Ovary (tissue), 9 donors: ENCODE results near the gene PTGES. TPM values are rescaled to one million over a fixed set of nuclear protein-coding genes. Genes with fewer than 3 reads are reported as not detected.

Source experiments
- DNase-seq, 5 donors: peaks; one replicate each; pipeline ENCODE4 v3.0.0-alpha.2; 2019 to 2020
- H3K27ac ChIP-seq, 2 donors: fragments of 200-600 bp; one replicate each; pipeline versions ENCODE4 v1.5.1 to v1.8.0; 2019 to 2022
- H3K27me3 ChIP-seq: fragments of 200-600 bp; one replicate; pipeline ENCODE4 v1.8.0; 2022
- H3K36me3 ChIP-seq: fragments of 200-600 bp; sonication (generic); one replicate; pipeline ENCODE4 v1.5.1; 2019
- H3K4me1 ChIP-seq: one replicate; pipeline ENCODE4 v1.8.1; 2013; ENCODE audit warnings: mild to moderate bottlenecking, moderate library complexity; ENCODE audit not compliant: insufficient read depth
- H3K4me3 ChIP-seq: fragments of 200-600 bp; sonication (generic); one replicate; pipeline ENCODE4 v1.5.1; 2017
- H3K9me3 ChIP-seq, 2 donors: fragments of 200-600 bp in 1 of 2; sonication (generic) in 1 of 2; one replicate each; pipeline versions ENCODE4 v1.5.1 to v1.8.1; 2013 to 2019; ENCODE audit warnings: mild to moderate bottlenecking in 1 of 2, moderate library complexity in 1 of 2
- CTCF ChIP-seq, 3 donors: fragments of 450-650 bp in 2 of 3; fragments of 200-600 bp in 1 of 3; IDR thresholded peaks; one replicate each; pipeline versions ENCODE4 v1.5.1 to v1.8.0; 2016 to 2022; ENCODE audit warnings: antibody characterized with exemption in 3 of 3, mild to moderate bottlenecking in 1 of 3
- EP300 ChIP-seq: sonication (generic); formaldehyde crosslinking; IDR thresholded peaks from one replicate; pipeline ENCODE4 v1.6.1; 2017; ENCODE audit warnings: antibody characterized with exemption
- POLR2A ChIP-seq: fragments of 450-650 bp; IDR thresholded peaks from one replicate; pipeline ENCODE4 v1.6.1; 2017; ENCODE audit warnings: antibody characterized with exemption, mild to moderate bottlenecking, moderate library complexity
- WGBS, 3 donors: extraction: QIAGEN DNeasy Blood & Tissue Kit in 1 of 3; methylation state at CpG; one replicate each; pipeline versions ENCODE4 v1.1.5 to v1.1.7; 2013 to 2017; 5-methylcytosine and 5-hydroxymethylcytosine counted together
- intact Hi-C, 4 donors: fragments of 100-400 bp; cut with DNase I; formaldehyde crosslinking; loops; one replicate each; pipeline versions ENCODE4 v1.11.0 to v1.15.1; 2022 to 2023
- polyA plus RNA-seq, 2 donors: library from polyadenylated mRNA; stranded (reverse); fragments of 200-250 nt in 1 of 2; fragments of 350-450 nt in 1 of 2; fragmentation: Illumina TruSeq in 1 of 2; extraction: RNeasy Lipid Tissue Mini Kit (QIAGEN cat#74804) in 1 of 2; gene quantifications; one replicate each; pipeline ENCODE4 v1.2.3, GENCODE V29; 2013 to 2014
- total RNA-seq, 7 donors: library from RNA; depleted of rRNA in 2 of 7; stranded (reverse); fragments of >200 nt in 2 of 7; fragmentation: NEBNext Ultra II Directional in 3 of 7; extraction: Animal tissue kit (Norgen Biotek cat#: 25700) in 3 of 7; gene quantifications; one replicate each; pipeline versions ENCODE4 v1.1.0 to v1.2.4, GENCODE V29; 2016 to 2023
- donor health status: DM: no; HTN: no; CAD: no; lungs with moderate emphysema.
- donor health status: DM: no; HTN: no; CAD: no.
- donor health status: Bipolar disorder and iron deficiency.
- donor health status: DM: yes; HTN: yes; CAD: no.
- donor health status: DM: no; HTN: no; CAD: no.
- donor health status: DM: yes; HTN: yes; CAD: no.

PTGES gene
- total and polyA plus RNA-seq, 9 donors, result 0.63 to 22.6 (median 1.6) TPM

GRCh38 chr9:129695870-129696269 lies 57.0 kb downstream of the PTGES start:
- Histone ChIP-seq H3K27ac (no peak overlapping the region), H3K36me3 (no peaks in the 10 kb centered on the region), H3K9me3 (no peaks in the 10 kb centered on the region), H3K27me3 (no peaks in the 10 kb centered on the region), H3K4me1 (peaks cover 4% of the 10 kb centered on the region), H3K4me3 (no peak overlapping the region)
- intact Hi-C loops, result no loop called here
- DNase-seq, result no peak
- TF ChIP-seq EP300 (no peak), POLR2A (no peak), CTCF (IDR thresholded peaks at IDR 0.05) (no peak)
- 69 to 72% (median 70%) methylated on average over 3 of the region's 3 CpGs for WGBS, 3 donors

- Histone ChIP-seq H3K4me1 (peaks cover 4% of the 10 kb centered on the region), H3K27me3 (no peaks in the 10 kb centered on the region), H3K36me3 (no peaks in the 10 kb centered on the region), H3K9me3 (no peaks in the 10 kb centered on the region), H3K27ac (no peak overlapping the region), H3K4me3 (no peak overlapping the region)
- no peak for TF ChIP-seq POLR2A
- no peak for TF ChIP-seq CTCF (IDR thresholded peaks at IDR 0.05)
- TF ChIP-seq EP300, result no peak
- DNase-seq, result no peak
- intact Hi-C loops, result no loop called here
- WGBS, 3 donors, result 68 to 72% (median 69%) methylated on average over 11 of the region's 11 CpGs
These were observed 58.6 kb downstream of the PTGES start for GRCh38 chr9:129694243-129694646.

- Histone ChIP-seq H3K27me3 (no peaks in the 10 kb centered on the region), H3K4me3 (no peak overlapping the region), H3K9me3 (no peaks in the 10 kb centered on the region), H3K27ac (no peak overlapping the region), H3K4me1 (peaks cover 4% of the 10 kb centered on the region), H3K36me3 (no peaks in the 10 kb centered on the region)
- DNase-seq, result no peak
- no peak for TF ChIP-seq CTCF (IDR thresholded peaks at IDR 0.05)
- no peak for TF ChIP-seq POLR2A
- TF ChIP-seq EP300, result no peak
- intact Hi-C loops, result no loop called here
- 80 to 83% (median 81%) methylated on average over 8 of the region's 8 CpGs for WGBS, 3 donors
These were observed 59.1 kb downstream of the PTGES start for GRCh38 chr9:129693741-129694140.

- no peaks in the 10 kb centered on the region for H3K36me3 ChIP-seq
- no peaks in the 10 kb centered on the region for H3K9me3 ChIP-seq
- H3K4me3 ChIP-seq, result no peak overlapping the region
- peaks cover 4% of the 10 kb centered on the region for H3K4me1 ChIP-seq
- no peak for DNase-seq
- no peak overlapping the region for H3K27ac ChIP-seq
- intact Hi-C loops, result no loop called here
- no peaks in the 10 kb centered on the region for H3K27me3 ChIP-seq
- WGBS, 3 donors, result 77 to 81% (median 78%) methylated on average over 5 of the region's 5 CpGs
- no peak for TF ChIP-seq CTCF (IDR thresholded peaks at IDR 0.05)
- no peak for TF ChIP-seq EP300
- TF ChIP-seq POLR2A, result no peak
These were observed 60.3 kb downstream of the PTGES start for GRCh38 chr9:129692534-129692933.

Other genes starting within 250 kb of the PTGES start
- gene C9orf50, start 131.9 kb downstream of the PTGES start, total RNA-seq, result 1 to 10 TPM in 1 of 7 donors, under 1 TPM in 1, not detected in 5; 0.30 to 1.1 TPM
- under 1 TPM in 1 of 2 donors, not detected in 1; 0.07 TPM for gene C9orf50, start 131.9 kb downstream of the PTGES start, polyA plus RNA-seq
- gene NTMT1, start 126.9 kb downstream of the PTGES start, total RNA-seq, result 10 to 100 TPM; 11.9 to 29.7 (median 25.3) TPM
- gene NTMT1, start 126.9 kb downstream of the PTGES start, polyA plus RNA-seq, result 10 to 100 TPM; 11.7 to 33.1 TPM
- gene ASB6, start 110.9 kb downstream of the PTGES start, total RNA-seq, result 10 to 100 TPM; 11.3 to 20.1 (median 17.3) TPM
- gene ASB6, start 110.9 kb downstream of the PTGES start, polyA plus RNA-seq, result 10 to 100 TPM in 1 of 2 donors, 1 to 10 TPM in 1; 6.3 to 11.6 TPM
- 1 to 10 TPM in 4 of 7 donors, under 1 TPM in 3; 0.20 to 4.0 (median 1.4) TPM for gene PRRX2, start 87.4 kb downstream of the PTGES start, total RNA-seq
- under 1 TPM; 0.33 to 0.77 TPM for gene PRRX2, start 87.4 kb downstream of the PTGES start, polyA plus RNA-seq
- 10 to 100 TPM; 12.9 to 27.3 (median 16.9) TPM for gene TOR1B, start 50.1 kb upstream of the PTGES start, total RNA-seq
- 10 to 100 TPM; 12.2 to 27.5 TPM for gene TOR1B, start 50.1 kb upstream of the PTGES start, polyA plus RNA-seq
- 10 to 100 TPM; 23.5 to 32.7 (median 27.1) TPM for gene TOR1A, start 71.1 kb upstream of the PTGES start, total RNA-seq
- 10 to 100 TPM; 24.9 to 45.6 TPM for gene TOR1A, start 71.1 kb upstream of the PTGES start, polyA plus RNA-seq
- 10 to 100 TPM; 34.1 to 45.7 (median 37.0) TPM for gene C9orf78, start 82.2 kb upstream of the PTGES start, total RNA-seq
- gene C9orf78, start 82.2 kb upstream of the PTGES start, polyA plus RNA-seq, result 100 to 1,000 TPM in 1 of 2 donors, 10 to 100 TPM in 1; 55.4 to 130 TPM
- 10 to 100 TPM; 14.5 to 39.8 (median 32.4) TPM for gene USP20, start 82.4 kb upstream of the PTGES start, total RNA-seq
- 10 to 100 TPM in 1 of 2 donors, 1 to 10 TPM in 1; 6.8 to 29.7 TPM for gene USP20, start 82.4 kb upstream of the PTGES start, polyA plus RNA-seq